GM12891 (cell line): ENCODE measurements around the gene TSHZ1.

Source experiments
- PAX5 ChIP-seq: IDR thresholded peaks from 2 replicates; pipeline ENCODE4 v1.6.1; 2011; ENCODE audit warnings: low read length, moderate library complexity, mild to moderate bottlenecking; ENCODE audit not compliant: insufficient read depth, severe bottlenecking
- POLR2A ChIP-seq: IDR thresholded peaks from 2 replicates; pipeline ENCODE4 v1.6.1; 2011; ENCODE audit warnings: low read depth, low read length, control low read depth
- POLR2AphosphoS5 ChIP-seq: IDR thresholded peaks from 2 replicates; pipeline ENCODE4 v1.6.1; 2011; ENCODE audit warnings: low read depth, low read length, control low read depth

DNA sequence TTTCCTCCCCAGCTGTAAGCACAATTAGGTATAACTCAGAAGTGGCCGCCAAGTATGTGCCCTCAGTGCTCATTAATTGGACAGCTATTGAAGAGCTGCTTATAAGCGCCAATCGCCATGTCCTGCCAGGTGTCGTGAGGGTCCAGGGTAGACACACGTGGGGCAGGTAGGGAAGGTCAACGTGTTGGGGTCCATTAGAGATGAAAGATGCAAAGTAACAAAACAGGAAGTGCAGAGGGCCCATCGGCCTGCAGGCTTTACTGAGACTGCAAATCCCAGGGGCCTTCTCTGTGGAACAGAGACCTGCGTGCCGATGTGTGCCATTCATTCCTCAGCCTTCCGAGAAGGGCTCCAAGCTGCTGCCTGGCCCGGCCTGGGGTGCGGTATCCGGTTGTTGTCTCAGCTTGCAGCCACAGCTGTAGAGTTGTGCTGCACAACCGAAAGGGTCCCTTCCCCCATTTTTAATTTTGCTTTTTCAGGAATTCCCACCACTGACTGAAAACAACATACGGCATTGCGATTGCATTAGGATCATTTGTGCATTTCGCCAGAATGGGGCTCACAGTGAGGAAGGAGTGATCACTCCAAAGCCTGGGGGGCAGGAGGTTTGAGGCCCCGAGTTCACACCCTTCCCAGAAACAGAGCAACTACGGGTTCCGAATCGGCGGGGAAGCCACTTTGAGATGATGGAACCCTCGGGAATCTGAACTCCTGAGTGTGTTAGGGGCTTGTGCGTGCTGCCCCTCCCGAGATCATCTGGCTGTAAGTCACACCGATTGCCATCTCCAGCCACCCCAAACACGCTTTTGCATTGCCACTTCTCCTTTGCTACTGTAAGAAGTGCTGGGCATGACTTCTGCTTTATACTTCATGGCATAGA, 94.3 kb downstream of the TSHZ1 start:
- no peak for TF ChIP-seq POLR2AphosphoS5
- no peak for TF ChIP-seq POLR2A
- no peak for TF ChIP-seq PAX5
